ENCODE measurements around the gene TAF7. TPM values are rescaled to one million over a fixed set of nuclear protein-coding genes. Genes with fewer than 3 reads are reported as not detected.
A peak's percentile ranks its signal among the peaks of the same experiment; 100 is the strongest.
"Not testable (repeated sequence)": the region's sequence is repeated elsewhere in the genome, so short reads cannot be mapped to it uniquely, and the experiment has no call there.

The TAF7 gene
- polyA plus RNA-seq, 6 donors from 2014 or later: 270 to 315 (median 285) TPM

GRCh38 chr5:141328231-141328630 lies 7.6 kb upstream of the TAF7 start:
- peaks cover 4 to 11% (median 11%) of the 10 kb centered on the region in 3 donors for H3K4me1 Mint-ChIP-seq
- no peak overlapping the region for H3K27ac Mint-ChIP-seq
- no peak for DNase-seq
- peaks cover 45 to 61% (median 53%) of the 10 kb centered on the region in 3 donors for H3K27me3 Mint-ChIP-seq
- H3K36me3 Mint-ChIP-seq: peaks cover 14 to 23% of the 10 kb centered on the region in 2 donors
- H3K9me3 Mint-ChIP-seq: peaks cover 5 to 76% (median 54%) of the 10 kb centered on the region in 7 donors
- H3K4me3 Mint-ChIP-seq: peak overlapping the region in 1 of 8 donors; percentile 12
- no peak for ATAC-seq (ENCODE audit: low read depth in 2 of 2)

- peaks cover 6 to 18% of the 10 kb centered on the region in 2 donors for H3K36me3 Mint-ChIP-seq
- DNase-seq: peak; percentile 57
- H3K27ac Mint-ChIP-seq: peak overlapping the region in 3 of 6 donors; percentile 51 to 80 (median 71)
- peak overlapping the region; percentile 86 to 97 (median 92) for H3K4me3 Mint-ChIP-seq
- ATAC-seq (ENCODE audit: low read depth in 2 of 2): peak; percentile 91 to 95
- H3K27me3 Mint-ChIP-seq: peaks cover 27 to 43% (median 39%) of the 10 kb centered on the region in 3 donors
- H3K9me3 Mint-ChIP-seq: peaks cover 5 to 76% (median 47%) of the 10 kb centered on the region in 7 donors
- peaks cover 4 to 14% (median 11%) of the 10 kb centered on the region in 3 donors for H3K4me1 Mint-ChIP-seq
Measured at GRCh38 chr5:141326088-141326854, 5.7 kb upstream of the TAF7 start.

GRCh38 chr5:141322261-141322660 lies 1.7 kb upstream of the TAF7 start:
- ATAC-seq (ENCODE audit: low read depth in 2 of 2) (no peak), DNase-seq (no peak)
- peak overlapping the region in 2 of 6 donors; percentile 41 to 100 for H3K27ac Mint-ChIP-seq
- H3K4me1 Mint-ChIP-seq: peaks cover 29 to 40% (median 39%) of the 10 kb centered on the region in 3 donors
- H3K9me3 Mint-ChIP-seq: peaks cover 10 to 72% (median 61%) of the 10 kb centered on the region in 7 donors
- H3K4me3 Mint-ChIP-seq: peak overlapping the region in 5 of 8 donors; percentile 13 to 96 (median 93)
- H3K36me3 Mint-ChIP-seq: peaks cover 32 to 37% of the 10 kb centered on the region in 2 donors
- peaks cover 0 to 12% (median 11%) of the 10 kb centered on the region in 3 donors for H3K27me3 Mint-ChIP-seq

GRCh38 chr5:141319699-141320098 lies 885 bp downstream of the TAF7 start:
- peaks cover 19 to 81% (median 66%) of the 10 kb centered on the region in 7 donors for H3K9me3 Mint-ChIP-seq
- peak overlapping the region; percentile 93 to 100 (median 98) for H3K4me3 Mint-ChIP-seq
- H3K36me3 Mint-ChIP-seq: peaks cover 39 to 44% of the 10 kb centered on the region in 2 donors
- peak overlapping the region in 5 of 6 donors; percentile 99 to 100 (median 100) for H3K27ac Mint-ChIP-seq
- no peak for ATAC-seq (ENCODE audit: low read depth in 2 of 2)
- no peak for DNase-seq
- peaks cover 31 to 39% (median 35%) of the 10 kb centered on the region in 3 donors for H3K4me1 Mint-ChIP-seq
- no peaks in the 10 kb centered on the region for H3K27me3 Mint-ChIP-seq

GRCh38 chr5:141319202-141319601 lies 1.4 kb downstream of the TAF7 start:
- Mint-ChIP-seq H3K4me3 (peak overlapping the region; percentile 15 to 100 (median 94)), H3K9me3 (peaks cover 19 to 85% (median 69%) of the 10 kb centered on the region in 7 donors), H3K4me1 (peaks cover 31 to 39% (median 35%) of the 10 kb centered on the region in 3 donors), H3K27me3 (no peaks in the 10 kb centered on the region), H3K36me3 (peaks cover 44 to 49% of the 10 kb centered on the region in 2 donors), H3K27ac (peak overlapping the region in 2 of 6 donors; percentile 100)
- no peak for DNase-seq
- no peak for ATAC-seq (ENCODE audit: low read depth in 2 of 2)

GRCh38 chr5:141316963-141317362 lies 3.6 kb downstream of the TAF7 start:
- Mint-ChIP-seq H3K36me3 (peaks cover 56 to 64% of the 10 kb centered on the region in 2 donors), H3K27ac (peak overlapping the region in 1 of 6 donors; percentile 41)

GRCh38 chr5:141313711-141314110 lies 6.9 kb downstream of the TAF7 start:
- peaks cover 15 to 18% (median 16%) of the 10 kb centered on the region in 3 donors for H3K4me1 Mint-ChIP-seq
- no peaks in the 10 kb centered on the region for H3K27me3 Mint-ChIP-seq
- H3K27ac Mint-ChIP-seq: no peak overlapping the region
- DNase-seq: no peak
- no peak for ATAC-seq (ENCODE audit: low read depth in 2 of 2)
- peaks cover 16 to 96% (median 83%) of the 10 kb centered on the region in 7 donors for H3K9me3 Mint-ChIP-seq
- no peak overlapping the region for H3K4me3 Mint-ChIP-seq
- peaks cover 49 to 55% of the 10 kb centered on the region in 2 donors for H3K36me3 Mint-ChIP-seq

More at GRCh38 chr5:141316963-141317362, 3.6 kb downstream of the TAF7 start:
- peaks cover 19 to 97% (median 83%) of the 10 kb centered on the region in 7 donors for H3K9me3 Mint-ChIP-seq
- H3K27me3 Mint-ChIP-seq; DNase-seq; ATAC-seq (ENCODE audit: low read depth in 2 of 2): not testable (repeated sequence)
- peaks cover 31 to 39% (median 38%) of the 10 kb centered on the region in 3 donors for H3K4me1 Mint-ChIP-seq
- H3K4me3 Mint-ChIP-seq: peak overlapping the region in 2 of 8 donors; percentile 19 to 40

- DNase-seq: no peak
- peaks cover 33 to 36% of the 10 kb centered on the region in 2 donors for H3K36me3 Mint-ChIP-seq
- peaks cover 13 to 90% (median 81%) of the 10 kb centered on the region in 7 donors for H3K9me3 Mint-ChIP-seq
- peaks cover 0 to 3% (median 1%) of the 10 kb centered on the region in 3 donors for H3K4me1 Mint-ChIP-seq
- no peak overlapping the region for H3K4me3 Mint-ChIP-seq
- H3K27me3 Mint-ChIP-seq: no peaks in the 10 kb centered on the region
- ATAC-seq (ENCODE audit: low read depth in 2 of 2): no peak
- no peak overlapping the region for H3K27ac Mint-ChIP-seq
Measured at GRCh38 chr5:141306630-141307029, 14.0 kb downstream of the TAF7 start.

GRCh38 chr5:141303756-141304155 lies 16.8 kb downstream of the TAF7 start, which contains the start of gene SLC25A2:
Gene SLC25A2 (minus strand): TSS chr5:141304049. CDS start chr5:141303865, 184 bp downstream.
- no peaks in the 10 kb centered on the region for H3K27me3 Mint-ChIP-seq
- H3K9me3 Mint-ChIP-seq: peaks cover 12 to 89% (median 81%) of the 10 kb centered on the region in 7 donors
- ATAC-seq (ENCODE audit: low read depth in 2 of 2): no peak
- peak within 1 kb of the TSS in 3 of 6 donors; percentile 14 to 79 (median 39) for H3K27ac Mint-ChIP-seq
- peaks cover 0 to under 1% (median 0%) of the 10 kb centered on the region in 3 donors for H3K4me1 Mint-ChIP-seq
- H3K36me3 Mint-ChIP-seq: peaks cover 29 to 32% of the 10 kb centered on the region in 2 donors
- peak within 1 kb of the TSS in 1 of 8 donors; percentile 21 for H3K4me3 Mint-ChIP-seq
- no peak for DNase-seq

- H3K27me3 Mint-ChIP-seq: no peaks in the 10 kb centered on the region
- DNase-seq: no peak
- peaks cover 18 to 91% (median 68%) of the 10 kb centered on the region in 7 donors for H3K9me3 Mint-ChIP-seq
- ATAC-seq (ENCODE audit: low read depth in 2 of 2): no peak
- no peak overlapping the region for H3K27ac Mint-ChIP-seq
- H3K4me1 Mint-ChIP-seq: peaks cover 0 to 13% (median 8%) of the 10 kb centered on the region in 3 donors
- H3K36me3 Mint-ChIP-seq: peaks cover 38 to 58% of the 10 kb centered on the region in 2 donors
- H3K4me3 Mint-ChIP-seq: no peak overlapping the region
Measured at GRCh38 chr5:141298376-141298775, 22.2 kb downstream of the TAF7 start.

GRCh38 chr5:141272906-141273305 lies 47.7 kb downstream of the TAF7 start:
- no peak for ATAC-seq (ENCODE audit: low read depth in 2 of 2)
- H3K4me3 Mint-ChIP-seq: no peak overlapping the region
- H3K9me3 Mint-ChIP-seq: peaks cover 13 to 98% (median 74%) of the 10 kb centered on the region in 7 donors
- H3K36me3 Mint-ChIP-seq: peaks cover 37 to 65% of the 10 kb centered on the region in 2 donors
- peak overlapping the region in 1 of 6 donors; percentile 61 for H3K27ac Mint-ChIP-seq
- H3K4me1 Mint-ChIP-seq: no peaks in the 10 kb centered on the region
- no peaks in the 10 kb centered on the region for H3K27me3 Mint-ChIP-seq
- DNase-seq: no peak

GRCh38 chr5:141269195-141269594 lies 51.4 kb downstream of the TAF7 start:
- DNase-seq (no peak), ATAC-seq (ENCODE audit: low read depth in 2 of 2) (no peak)
- Mint-ChIP-seq H3K4me3 (no peak overlapping the region), H3K9me3 (peaks cover 18 to 97% (median 80%) of the 10 kb centered on the region in 7 donors), H3K27ac (no peak overlapping the region), H3K27me3 (no peaks in the 10 kb centered on the region), H3K4me1 (no peaks in the 10 kb centered on the region), H3K36me3 (peaks cover 45 to 60% of the 10 kb centered on the region in 2 donors)

All from naive B cell (primary cell).